HTR-8/SVneo (cell line): ENCODE measurements around the gene COPS8.
A peak's percentile ranks its signal among the peaks of the same experiment; 100 is the strongest.

Experiments
- DNase-seq: peaks from one replicate; pipeline ENCODE4 v3.0.0; 2011; ENCODE audit warnings: low spot score, mixed read lengths; ENCODE audit not compliant: insufficient read length
- FAIRE-seq: peaks from 2 replicates; lab custom pipeline; 2011; peaks lifted over from hg19 to GRCh38; lab: Jason Lieb, UNC

COPS8 gene

DNA sequence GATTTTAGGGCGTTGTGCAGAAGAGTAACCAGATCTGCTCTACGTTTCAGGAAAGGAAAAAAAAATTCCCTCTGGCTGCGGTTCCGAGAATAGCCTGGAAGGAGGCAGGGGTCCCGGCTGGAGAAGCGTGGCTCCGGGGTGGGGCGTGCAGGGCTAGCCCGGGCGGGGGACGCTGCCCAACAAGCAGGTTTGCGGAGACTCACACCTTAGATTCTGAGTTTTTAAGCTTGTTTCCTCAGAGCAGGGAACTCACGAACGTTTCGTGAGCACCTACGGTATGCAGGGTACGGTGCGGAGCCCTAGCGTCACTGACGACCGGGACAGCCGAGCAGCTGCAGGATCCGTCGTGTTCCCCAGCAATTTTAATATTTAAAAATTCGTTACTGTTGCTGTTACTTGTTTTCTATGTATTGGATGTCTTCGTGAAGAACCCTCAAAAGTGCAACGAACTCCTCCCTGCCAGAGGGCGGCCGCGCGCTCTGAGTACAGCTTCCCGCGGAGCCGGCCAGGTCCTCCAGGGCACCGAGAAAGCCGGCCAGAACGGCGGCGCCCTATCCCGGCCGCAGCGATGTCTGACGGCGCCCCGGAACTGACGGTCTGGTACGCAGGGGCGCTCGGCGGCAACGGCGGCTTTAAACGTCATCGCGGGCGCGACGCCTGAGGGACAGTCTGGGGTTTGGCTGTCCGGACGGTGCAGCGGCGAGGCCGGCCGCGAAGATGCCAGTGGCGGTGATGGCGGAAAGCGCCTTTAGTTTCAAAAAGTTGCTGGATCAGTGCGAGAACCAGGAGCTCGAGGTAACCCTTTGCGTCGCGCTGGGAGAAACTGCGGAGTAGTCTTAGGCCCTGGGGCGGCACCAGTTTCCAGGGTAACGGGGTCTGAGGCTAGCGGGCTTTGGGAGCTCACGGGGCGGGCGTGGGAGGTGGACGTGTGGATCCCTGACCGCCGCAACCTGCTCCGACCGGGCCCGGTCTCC is at the start of gene COPS8:
Gene COPS8 (plus strand): TSS at position 642 of the 974 bp plus-strand sequence. CDS start 76 bp downstream, at position 718.
- FAIRE-seq, result peak; percentile 95
- DNase-seq, result peak; percentile 92

GRCh38 chr2:237039301-237040031 is 46.2 kb upstream of the COPS8 start:
- DNase-seq, result no peak
- FAIRE-seq, result no peak

- FAIRE-seq (no peak), DNase-seq (no peak)
Observed at GRCh38 chr2:237041231-237041630, 44.5 kb upstream of the COPS8 start.

- DNase-seq, result no peak
Observed at GRCh38 chr2:237042101-237042500, 43.6 kb upstream of the COPS8 start.

GRCh38 chr2:237043866-237044265 is 41.8 kb upstream of the COPS8 start:
- DNase-seq (no peak), FAIRE-seq (no peak)

More at GRCh38 chr2:237042101-237042500, 43.6 kb upstream of the COPS8 start:
- FAIRE-seq, result no peak

GRCh38 chr2:237044281-237044680 is 41.4 kb upstream of the COPS8 start:
- DNase-seq, result no peak
- FAIRE-seq, result no peak

GRCh38 chr2:237045449-237045848 is 40.2 kb upstream of the COPS8 start:
- FAIRE-seq, result no peak
- no peak for DNase-seq

GRCh38 chr2:237048595-237048994 is 37.1 kb upstream of the COPS8 start:
- FAIRE-seq (no peak), DNase-seq (no peak)

DNA sequence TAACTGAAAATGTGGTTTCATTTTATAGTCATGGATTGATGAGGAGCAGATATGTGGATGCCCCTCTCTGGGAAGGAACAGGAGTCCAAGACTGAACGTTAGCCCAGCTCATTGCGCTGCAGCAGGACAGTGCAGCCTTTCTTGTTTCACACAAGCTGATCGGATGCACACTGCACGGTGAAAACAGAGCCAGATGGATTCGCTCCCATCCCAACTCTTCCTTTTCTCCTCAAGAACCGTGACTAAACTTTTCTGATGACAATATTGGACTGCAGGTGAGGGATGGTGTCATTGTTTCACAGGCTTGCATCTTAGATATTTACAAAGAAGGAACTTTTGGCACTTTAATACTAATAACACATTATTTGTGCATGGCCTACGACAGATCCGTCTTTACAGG is 33.8 kb upstream of the COPS8 start:
- no peak for DNase-seq
- FAIRE-seq, result no peak

- DNase-seq (no peak), FAIRE-seq (no peak)
Observed at GRCh38 chr2:237053066-237053465, 32.6 kb upstream of the COPS8 start.

DNA sequence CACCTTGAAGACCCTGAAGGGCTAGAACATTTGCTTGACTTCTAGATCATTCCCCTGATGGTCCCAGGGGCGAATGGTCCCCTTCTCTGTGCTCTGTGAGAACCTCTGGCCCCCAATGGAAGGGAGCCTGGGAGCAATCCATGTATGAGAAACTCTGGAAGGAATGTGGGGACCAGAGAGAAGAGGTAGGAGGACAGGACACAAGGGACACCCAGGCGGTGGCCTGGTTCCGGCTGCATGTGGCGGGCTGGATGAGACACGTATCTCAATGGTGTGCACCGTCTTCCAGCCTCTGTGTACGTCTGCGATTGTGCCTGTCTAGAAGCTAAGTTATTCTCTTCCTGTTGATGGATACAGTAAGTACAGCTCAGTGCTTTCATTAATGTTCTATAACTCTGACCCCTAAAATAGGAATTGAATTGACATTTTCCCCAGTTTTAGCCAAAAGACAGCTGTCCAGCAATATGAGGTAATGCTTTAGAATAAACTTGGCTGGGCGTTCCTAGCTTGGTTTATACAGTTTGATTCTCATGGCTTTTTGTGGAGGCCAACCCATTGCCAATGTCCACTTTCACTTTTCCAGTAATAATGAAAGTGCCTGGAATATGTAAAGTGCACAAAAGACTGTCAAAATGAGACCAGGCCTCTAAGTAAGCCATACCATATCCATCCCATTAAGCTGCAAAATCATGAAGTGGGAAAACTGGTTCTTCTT is 30.1 kb upstream of the COPS8 start:
- DNase-seq (no peak), FAIRE-seq (no peak)

DNA sequence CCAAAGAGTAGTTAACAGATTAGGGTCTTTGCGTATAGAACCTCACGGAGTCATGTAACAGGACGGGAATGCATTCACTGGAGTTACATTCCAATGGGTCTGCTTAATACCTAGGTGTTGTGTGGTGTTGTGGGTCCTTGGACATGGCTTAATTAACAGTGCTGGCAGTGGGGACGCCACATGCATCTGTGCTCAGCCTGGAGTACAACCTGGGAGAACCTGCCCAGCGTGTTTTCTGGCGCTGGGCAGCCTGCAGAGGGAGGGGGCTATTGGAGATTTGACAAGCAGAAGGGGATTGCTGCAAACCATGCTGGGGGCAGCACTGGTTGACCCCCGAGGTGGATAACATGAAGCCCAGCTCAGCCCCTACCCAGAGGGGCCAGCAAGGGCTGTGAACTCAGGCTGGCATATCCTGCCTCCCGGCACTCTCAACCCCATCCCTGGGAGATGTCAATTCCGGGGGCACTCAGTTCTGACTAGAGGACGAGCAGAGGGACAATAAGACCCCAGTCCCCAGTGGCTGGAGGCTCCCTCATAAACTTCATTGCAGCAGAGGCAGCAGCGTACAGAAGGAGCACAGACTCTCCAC is 29.3 kb upstream of the COPS8 start:
- FAIRE-seq, result no peak
- no peak for DNase-seq

DNA sequence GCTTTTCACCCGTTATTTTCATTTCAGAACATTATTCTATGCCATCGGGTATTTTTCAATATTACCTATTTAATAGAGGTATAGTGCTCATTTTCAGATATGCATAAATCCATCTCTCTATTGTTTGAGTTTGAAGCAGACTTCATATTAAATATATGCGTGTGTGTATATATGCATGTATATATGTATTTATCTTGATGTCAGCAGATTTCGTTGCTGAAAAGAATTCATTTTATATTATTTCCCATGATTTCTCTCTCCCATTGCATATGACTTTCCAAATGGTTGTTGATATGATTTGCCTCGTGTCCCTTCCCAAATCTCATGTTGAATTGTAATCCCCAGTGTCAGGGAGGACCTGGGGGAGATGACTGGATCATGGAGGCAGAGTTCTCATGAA is 28.6 kb upstream of the COPS8 start:
- DNase-seq (no peak), FAIRE-seq (no peak)

- FAIRE-seq (no peak), DNase-seq (no peak)
Observed at GRCh38 chr2:237057893-237058300, 27.8 kb upstream of the COPS8 start.

GRCh38 chr2:237058423-237058822 is 27.3 kb upstream of the COPS8 start:
- DNase-seq (no peak), FAIRE-seq (no peak)

DNA sequence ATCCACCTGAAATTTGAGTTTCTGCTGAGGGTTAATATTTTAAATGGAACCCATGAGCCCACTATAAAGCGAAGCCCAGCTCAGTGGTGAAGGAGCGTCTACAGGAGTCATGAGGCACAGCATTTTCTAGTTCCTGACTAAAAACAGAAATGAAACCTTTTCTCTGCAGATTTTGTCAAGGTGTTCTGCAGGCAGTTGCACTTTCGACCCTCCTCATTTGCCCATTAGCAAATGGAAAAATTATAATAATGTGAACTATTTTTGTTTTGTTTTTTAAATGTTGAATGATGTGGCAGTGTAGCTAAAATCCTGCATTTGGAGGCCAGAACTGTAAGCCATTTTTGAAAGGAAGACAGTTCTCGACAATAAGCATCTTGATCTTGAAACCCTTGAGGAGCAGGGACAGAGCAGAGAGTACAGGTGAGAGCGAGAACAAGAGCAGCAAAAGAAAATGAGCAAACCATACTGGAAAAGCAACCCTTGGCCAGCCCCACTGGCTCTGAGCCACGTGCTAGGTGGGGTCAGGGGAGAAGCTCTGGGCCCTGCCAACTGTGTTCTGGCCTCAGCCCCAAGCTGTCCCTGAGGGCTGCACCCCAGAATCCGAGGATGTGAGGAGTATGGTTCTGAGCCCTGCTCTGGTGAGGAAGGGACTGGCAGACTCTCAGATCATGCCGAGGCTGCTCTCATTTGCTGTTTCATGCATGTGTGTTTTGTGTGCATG is 26.4 kb upstream of the COPS8 start:
- FAIRE-seq (no peak), DNase-seq (no peak)

DNA sequence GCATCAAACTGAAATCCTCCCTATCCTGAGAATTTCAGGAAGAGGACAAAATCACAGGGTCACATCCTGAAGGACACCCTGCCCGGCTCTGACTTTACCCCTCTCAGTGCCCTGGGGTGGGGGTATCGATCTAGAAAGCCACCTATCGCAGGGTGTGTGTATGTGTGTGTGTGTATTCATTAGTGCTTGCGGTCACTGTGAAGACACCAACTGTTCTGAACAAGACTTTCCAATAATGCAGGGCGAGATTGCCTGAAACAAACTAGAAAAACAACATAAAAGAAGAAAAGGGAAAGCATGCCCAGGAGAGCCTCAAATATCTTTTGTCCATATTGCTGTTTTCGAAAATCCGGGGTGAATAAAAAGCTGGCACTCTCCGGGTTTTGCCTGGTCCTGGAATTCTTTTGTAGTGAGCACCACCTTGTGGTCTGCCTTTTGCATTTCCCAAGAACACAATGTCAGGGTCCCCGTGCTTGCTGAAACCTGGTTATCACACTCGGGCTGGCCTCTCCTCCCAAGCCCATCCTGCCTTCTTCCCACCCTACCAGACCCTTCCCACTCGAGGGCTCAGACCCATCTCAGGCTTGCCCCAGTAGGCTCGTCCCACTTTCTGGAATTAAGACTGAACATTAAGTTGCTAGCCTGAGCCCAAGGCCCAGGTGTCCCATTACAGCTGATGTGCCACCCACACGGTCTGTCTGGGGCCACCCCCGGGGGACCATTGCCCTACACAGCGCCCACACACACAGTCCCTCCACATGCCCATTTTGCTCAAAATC is 25.0 kb upstream of the COPS8 start:
- FAIRE-seq (peak; percentile 59), DNase-seq (peak; percentile 71)

DNA sequence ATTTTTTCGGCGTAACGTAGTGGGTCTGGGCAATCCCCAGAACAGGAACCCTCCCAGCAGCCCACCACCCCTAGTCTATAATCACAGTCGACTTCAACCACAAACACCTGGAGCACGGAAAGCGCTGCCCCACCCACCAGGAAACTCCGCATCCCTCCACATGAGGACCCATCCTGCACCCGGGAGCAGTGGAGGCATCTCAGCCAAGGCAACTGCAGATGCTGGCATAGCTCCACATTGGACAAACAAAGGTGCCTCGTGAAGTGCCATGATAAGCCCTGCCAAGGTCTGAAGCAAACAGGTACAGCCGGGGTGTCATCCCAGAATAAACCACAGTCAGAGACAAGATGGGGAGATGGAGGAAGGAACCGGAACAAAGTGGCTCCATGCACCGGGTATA is 24.3 kb upstream of the COPS8 start:
- no peak for DNase-seq
- FAIRE-seq, result no peak

- FAIRE-seq (no peak), DNase-seq (no peak)
Observed at GRCh38 chr2:237062585-237062984, 23.1 kb upstream of the COPS8 start.
